Upper lobe of right lung (tissue), 1 donor: Measurements from ENCODE around the gene RFX6. TPM values are rescaled to one million over a fixed set of nuclear protein-coding genes. Genes with fewer than 3 reads are reported as not detected.
A peak's percentile ranks its signal among the peaks of the same experiment; 100 is the strongest.

Experiments used
- ATAC-seq: fragments of 200-7000 bp; cut with Tn5 transposase; one replicate; pipeline ENCODE4 v1.9.1; 2020; ENCODE audit warnings: mild to moderate bottlenecking, moderate library complexity
- DNase-seq: peaks from one replicate; pipeline ENCODE4 v3.0.0-alpha.2; 2020
- H3K27ac ChIP-seq: fragments of 200-600 bp; one replicate; pipeline ENCODE4 v1.8.0; 2022
- H3K27me3 ChIP-seq: fragments of 200-600 bp; one replicate; pipeline ENCODE4 v1.8.0; 2022; ENCODE audit warnings: mild to moderate bottlenecking
- H3K36me3 ChIP-seq: fragments of 200-600 bp; one replicate; pipeline ENCODE4 v1.8.0; 2022
- H3K4me1 ChIP-seq: fragments of 200-600 bp; one replicate; pipeline ENCODE4 v1.8.0; 2022
- H3K4me3 ChIP-seq: fragments of 200-600 bp; one replicate; pipeline ENCODE4 v1.8.0; 2022; ENCODE audit warnings: mild to moderate bottlenecking
- H3K9me3 ChIP-seq: fragments of 200-600 bp; one replicate; pipeline ENCODE4 v1.8.0; 2022
- intact Hi-C: fragments of 100-400 bp; cut with DNase I; formaldehyde crosslinking; loops from one replicate; pipeline ENCODE4 v1.11.0; 2022
- total RNA-seq: library from RNA; stranded (reverse); fragmentation: NEBNext Ultra II Directional; extraction: Animal tissue kit (Norgen Biotek cat#: 25700); gene quantifications from one replicate; pipeline ENCODE4 v1.2.1, GENCODE V29; 2021
- TF ChIP-seq, protein P1 (sequence below): fragments of 200-600 bp; IDR thresholded peaks from one replicate; pipeline ENCODE4 v1.8.0; 2022; ENCODE audit warnings: antibody characterized with exemption
- donor health status: DM: no; HTN: yes; CAD: no; lungs with severe emphysema.

The RFX6 gene
- total RNA-seq, 1 donor from 2014 or later, result not detected

DNA sequence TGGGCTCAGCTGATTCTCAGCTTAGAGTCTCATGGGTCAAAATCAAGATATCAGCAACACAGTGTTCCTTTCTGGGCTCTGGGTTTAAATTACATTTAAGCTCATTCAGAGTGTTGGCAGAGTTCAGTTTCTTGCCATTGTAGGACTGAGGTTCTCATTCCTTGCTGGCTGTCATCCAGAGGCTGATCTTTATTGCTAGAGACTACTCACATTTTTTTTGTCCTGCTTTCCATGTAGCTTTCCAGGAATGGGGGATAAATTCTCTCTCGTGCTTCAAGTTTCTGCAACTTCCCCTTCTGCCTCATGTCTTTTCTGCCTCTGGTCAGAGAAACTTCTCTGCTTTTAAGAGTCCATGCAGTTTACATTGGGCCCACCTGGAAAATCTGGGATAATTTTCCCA lies 86.9 kb downstream of the RFX6 start:
- TF ChIP-seq, protein P1, sequence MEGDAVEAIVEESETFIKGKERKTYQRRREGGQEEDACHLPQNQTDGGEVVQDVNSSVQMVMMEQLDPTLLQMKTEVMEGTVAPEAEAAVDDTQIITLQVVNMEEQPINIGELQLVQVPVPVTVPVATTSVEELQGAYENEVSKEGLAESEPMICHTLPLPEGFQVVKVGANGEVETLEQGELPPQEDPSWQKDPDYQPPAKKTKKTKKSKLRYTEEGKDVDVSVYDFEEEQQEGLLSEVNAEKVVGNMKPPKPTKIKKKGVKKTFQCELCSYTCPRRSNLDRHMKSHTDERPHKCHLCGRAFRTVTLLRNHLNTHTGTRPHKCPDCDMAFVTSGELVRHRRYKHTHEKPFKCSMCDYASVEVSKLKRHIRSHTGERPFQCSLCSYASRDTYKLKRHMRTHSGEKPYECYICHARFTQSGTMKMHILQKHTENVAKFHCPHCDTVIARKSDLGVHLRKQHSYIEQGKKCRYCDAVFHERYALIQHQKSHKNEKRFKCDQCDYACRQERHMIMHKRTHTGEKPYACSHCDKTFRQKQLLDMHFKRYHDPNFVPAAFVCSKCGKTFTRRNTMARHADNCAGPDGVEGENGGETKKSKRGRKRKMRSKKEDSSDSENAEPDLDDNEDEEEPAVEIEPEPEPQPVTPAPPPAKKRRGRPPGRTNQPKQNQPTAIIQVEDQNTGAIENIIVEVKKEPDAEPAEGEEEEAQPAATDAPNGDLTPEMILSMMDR, result no peak
- ATAC-seq (no peak), DNase-seq (no peak)
- Histone ChIP-seq H3K4me1 (no peaks in the 10 kb centered on the region), H3K4me3 (no peak overlapping the region), H3K36me3 (no peaks in the 10 kb centered on the region), H3K27me3 (peaks cover 6% of the 10 kb centered on the region), H3K27ac (no peak overlapping the region), H3K9me3 (no peaks in the 10 kb centered on the region)
- intact Hi-C loops, result no loop called here

DNA sequence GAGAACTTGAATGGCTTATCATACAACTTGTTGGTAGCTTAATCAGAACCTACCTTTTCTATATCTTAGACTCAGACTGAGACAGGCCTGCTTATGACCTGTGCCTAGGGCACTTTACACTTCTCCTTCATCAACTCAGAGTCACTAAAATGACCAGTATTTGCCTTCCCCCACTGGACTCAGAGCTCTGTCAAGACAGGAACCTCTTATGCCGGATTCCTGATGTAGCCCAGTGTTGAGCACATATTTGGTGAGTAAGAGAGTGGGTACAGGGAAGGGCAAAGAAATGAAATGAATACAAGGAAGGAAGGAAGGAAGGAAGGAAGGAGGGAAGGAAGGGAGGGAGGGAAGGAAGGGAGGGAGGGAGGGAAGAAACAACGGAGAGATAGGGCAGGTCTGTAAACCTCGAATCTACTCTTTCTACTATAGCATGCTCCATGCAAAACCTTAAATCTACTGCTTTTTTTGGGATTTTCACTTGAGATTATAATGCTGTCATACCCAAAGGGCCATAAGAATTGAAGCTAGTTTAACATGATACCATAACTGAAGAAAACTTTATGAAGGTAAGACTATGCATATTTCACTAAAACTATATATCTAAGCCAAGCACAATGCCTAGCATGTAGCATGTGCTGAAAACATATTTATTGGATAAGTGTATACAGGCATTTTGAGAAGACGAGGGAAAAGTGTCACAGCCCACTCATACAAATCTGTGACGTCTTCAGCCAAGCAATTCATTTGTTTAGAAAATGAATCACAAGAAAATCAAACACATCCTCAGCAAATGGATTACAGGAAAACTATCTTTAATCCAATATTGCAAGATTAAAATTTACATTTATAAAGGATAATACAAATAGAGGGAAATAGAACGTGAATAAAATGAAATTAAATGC lies 89.9 kb downstream of the RFX6 start:
- no peaks in the 10 kb centered on the region for H3K4me1 ChIP-seq
- ATAC-seq (no peak), DNase-seq (no peak)
- intact Hi-C loops, result no loop called here
- H3K36me3 ChIP-seq, result no peaks in the 10 kb centered on the region
- TF ChIP-seq, protein P1, result no peak
- no peaks in the 10 kb centered on the region for H3K9me3 ChIP-seq
- no peak overlapping the region for H3K4me3 ChIP-seq
- H3K27me3 ChIP-seq, result peaks cover 12% of the 10 kb centered on the region
- H3K27ac ChIP-seq, result no peak overlapping the region

DNA sequence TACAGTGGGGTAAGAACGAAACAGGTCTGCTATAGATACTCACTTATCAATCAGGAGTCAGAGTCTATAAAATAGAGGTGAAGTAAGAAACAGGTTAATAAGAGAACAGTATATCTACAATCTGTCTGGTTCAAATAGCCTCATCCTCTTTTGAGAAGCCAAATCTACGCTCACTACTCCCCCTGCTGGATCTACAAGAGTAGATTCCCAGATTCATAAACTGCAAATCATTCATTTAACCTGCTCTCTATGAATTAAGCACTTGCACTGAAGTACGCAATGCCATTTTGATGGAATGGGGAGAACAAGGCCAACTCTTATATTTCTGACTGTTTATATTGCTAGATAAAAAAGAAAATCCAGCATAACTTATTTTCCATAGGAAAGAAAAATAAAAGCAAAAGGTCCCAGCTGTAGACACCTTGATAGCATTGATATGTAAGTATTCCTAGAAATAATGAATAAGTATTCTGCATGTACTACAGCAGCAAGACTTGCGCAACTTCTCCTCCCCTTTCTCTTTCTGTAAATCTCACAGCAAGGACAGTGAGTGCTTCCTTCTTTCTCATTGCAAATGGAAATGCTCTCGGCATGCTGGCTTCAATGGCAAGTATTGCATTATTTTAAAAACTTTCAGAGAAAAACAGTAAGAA lies 92.3 kb downstream of the RFX6 start:
- H3K27me3 ChIP-seq, result peaks cover 12% of the 10 kb centered on the region
- H3K4me3 ChIP-seq, result no peak overlapping the region
- intact Hi-C loops, result no loop called here
- H3K4me1 ChIP-seq, result no peaks in the 10 kb centered on the region
- DNase-seq (no peak), ATAC-seq (peak; percentile 74)
- H3K9me3 ChIP-seq, result no peaks in the 10 kb centered on the region
- no peak overlapping the region for H3K27ac ChIP-seq
- no peaks in the 10 kb centered on the region for H3K36me3 ChIP-seq
- TF ChIP-seq, protein P1, result peak; percentile 64

DNA sequence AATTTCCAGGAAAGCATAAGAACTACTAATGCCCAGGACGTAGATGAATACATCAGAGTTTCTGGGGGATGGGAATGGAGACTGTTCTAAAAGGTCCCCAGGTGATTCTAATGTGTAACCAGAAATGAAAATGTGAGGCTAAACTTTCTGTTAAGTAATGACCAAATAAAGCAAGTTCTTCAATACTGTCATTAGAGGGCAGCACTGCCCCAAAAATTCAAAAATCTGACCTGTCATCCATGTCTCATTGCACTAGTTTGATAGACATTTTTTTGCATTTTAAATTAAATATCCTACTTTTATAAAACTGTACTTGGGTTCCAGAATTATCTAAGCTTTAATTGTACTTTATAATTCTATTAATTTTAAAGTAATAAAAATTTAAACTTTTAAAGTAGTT lies 94.9 kb downstream of the RFX6 start:
- no peaks in the 10 kb centered on the region for H3K4me1 ChIP-seq
- TF ChIP-seq, protein P1, result peak; percentile 59
- no peak overlapping the region for H3K27ac ChIP-seq
- H3K9me3 ChIP-seq, result no peaks in the 10 kb centered on the region
- peak; percentile 55 for ATAC-seq
- peaks cover 12% of the 10 kb centered on the region for H3K27me3 ChIP-seq
- H3K4me3 ChIP-seq, result no peak overlapping the region
- intact Hi-C loops, result no loop called here
- DNase-seq, result no peak
- H3K36me3 ChIP-seq, result no peaks in the 10 kb centered on the region

DNA sequence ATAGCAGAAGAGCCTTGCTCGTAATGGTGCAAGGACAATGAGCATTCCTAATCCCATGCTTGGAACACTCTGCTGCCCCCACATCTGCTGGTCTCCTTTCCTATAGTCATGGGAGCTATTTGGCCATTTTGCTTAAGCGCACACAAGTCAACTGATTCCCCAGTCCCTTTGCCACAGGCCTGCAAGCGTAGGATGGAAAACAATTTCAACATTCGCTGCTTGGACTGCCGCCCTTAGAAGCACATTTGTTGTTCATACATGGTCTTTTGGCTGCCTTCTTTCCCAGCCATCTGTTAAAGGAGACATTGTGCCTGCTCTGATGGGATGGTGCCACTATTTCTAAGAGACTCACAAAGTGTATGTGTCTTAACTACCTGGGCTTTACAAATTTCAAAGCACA lies 96.9 kb downstream of the RFX6 start:
- Histone ChIP-seq H3K4me3 (no peak overlapping the region), H3K27ac (no peak overlapping the region), H3K27me3 (peaks cover 5% of the 10 kb centered on the region), H3K4me1 (no peaks in the 10 kb centered on the region), H3K36me3 (no peaks in the 10 kb centered on the region), H3K9me3 (no peaks in the 10 kb centered on the region)
- intact Hi-C loops, result no loop called here
- TF ChIP-seq, protein P1, result no peak
- ATAC-seq, result no peak
- no peak for DNase-seq
